ENCODE results near the gene LCE1F. TPM values are rescaled to one million over a fixed set of nuclear protein-coding genes. Genes with fewer than 3 reads are reported as not detected.

The LCE1F gene
- polyA plus RNA-seq, 1 of the 3 experiments (the other 2 are of a cell fraction), result not detected

- TF ChIP-seq IRF3 (IDR thresholded peaks at IDR 0.05; ENCODE audit: low read depth, low read length) (no peak), MAX (IDR thresholded peaks at IDR 0.05; ENCODE audit: low read depth) (no peak), FOSL2 (IDR thresholded peaks at IDR 0.05; ENCODE audit: borderline replicate concordance, low read depth) (no peak), CHD2 (IDR thresholded peaks at IDR 0.05; ENCODE audit: low read length, partially characterized antibody) (no peak), SIN3A (IDR thresholded peaks at IDR 0.05; ENCODE audit: borderline replicate concordance, low read depth, low read length) (no peak), ZBTB33 (IDR thresholded peaks at IDR 0.05; ENCODE audit: borderline replicate concordance, low read depth) (no peak), SMC3 (IDR thresholded peaks at IDR 0.05; ENCODE audit: low read depth, low read length) (no peak), RCOR1 (IDR thresholded peaks at IDR 0.05; ENCODE audit: low read length) (no peak), YY1 (IDR thresholded peaks at IDR 0.05; ENCODE audit: low read depth) (no peak), GATA2 (CRISPR knock-in tag; IDR thresholded peaks at IDR 0.05) (no peak), EZH2phosphoT487 (IDR thresholded peaks at IDR 0.05; ENCODE audit: borderline replicate concordance, low read depth) (no peak), EP300 (IDR thresholded peaks at IDR 0.05; ENCODE audit: borderline replicate concordance in 1 of 2, low read depth in 1 of 2, low read length in 1 of 2) (no peak), MXI1 (IDR thresholded peaks at IDR 0.05; ENCODE audit: low read depth, low read length) (no peak), TAF1 (IDR thresholded peaks at IDR 0.05; ENCODE audit: borderline replicate concordance, low read depth, low read length) (no peak)
- TF ChIP-seq, protein P1, sequence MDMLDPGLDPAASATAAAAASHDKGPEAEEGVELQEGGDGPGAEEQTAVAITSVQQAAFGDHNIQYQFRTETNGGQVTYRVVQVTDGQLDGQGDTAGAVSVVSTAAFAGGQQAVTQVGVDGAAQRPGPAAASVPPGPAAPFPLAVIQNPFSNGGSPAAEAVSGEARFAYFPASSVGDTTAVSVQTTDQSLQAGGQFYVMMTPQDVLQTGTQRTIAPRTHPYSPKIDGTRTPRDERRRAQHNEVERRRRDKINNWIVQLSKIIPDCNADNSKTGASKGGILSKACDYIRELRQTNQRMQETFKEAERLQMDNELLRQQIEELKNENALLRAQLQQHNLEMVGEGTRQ (IDR thresholded peaks at IDR 0.05; ENCODE audit: borderline replicate concordance, low read depth, low read length), result no peak
- no peaks in the 10 kb centered on the region for H3K36me3 ChIP-seq (replicated peaks in 1 of 2; ENCODE audit: control insufficient read depth in 1 of 2, insufficient read depth in 2 of 2, low read length in 1 of 2)
- no peak overlapping the region for H3K27ac ChIP-seq (ENCODE audit: low read depth in 2 of 2, low read length in 1 of 2)
- H3K9ac ChIP-seq, result no peak overlapping the region
- H3K4me1 ChIP-seq (ENCODE audit: control insufficient read depth in 1 of 2, insufficient read depth in 2 of 2, low read depth in 1 of 2, low read length in 1 of 2), result no peaks in the 10 kb centered on the region
- H2AFZ ChIP-seq (ENCODE audit: low read depth), result no peak overlapping the region
- H3K4me2 ChIP-seq, result no peak overlapping the region
- ChIA-PET CTCF (no interaction called here), POLR2A (no interaction called here)
- H3K79me2 ChIP-seq (ENCODE audit: insufficient read depth), result no peaks in the 10 kb centered on the region
- no peaks in the 10 kb centered on the region for H3F3A ChIP-seq (replicated peaks; ENCODE audit: insufficient read depth)
- WGBS (ENCODE audit: low lambda C conversion rate), result 4% methylated on average over 5 of the region's 8 CpGs
- no peaks in the 10 kb centered on the region for H3K9me2 ChIP-seq
- H4K20me1 ChIP-seq (ENCODE audit: insufficient read depth), result no peaks in the 10 kb centered on the region
- no peak overlapping the region for H3K4me3 ChIP-seq (ENCODE audit: low read depth in 2 of 2, low read length in 1 of 2)
- DNase-seq, result no peak
- H3K27me3 ChIP-seq (ENCODE audit: insufficient read depth), result peaks cover 28% of the 10 kb centered on the region; the same call in 1 of the 2 replicates
- H3K9me3 ChIP-seq, result no peaks in the 10 kb centered on the region
Measured at GRCh38 chr1:152759453-152760173, 15.3 kb upstream of the LCE1F start.
